Cerebellar cortex (tissue), 1 donor: Measurements from ENCODE around the gene TANC1.
"Not testable (repeated sequence)": the region's sequence is repeated elsewhere in the genome, so short reads cannot be mapped to it uniquely, and the experiment has no call there.

Source experiments
- DNase-seq: peaks from one replicate; pipeline ENCODE4 v3.0.0-alpha.2; 2015; ENCODE audit warnings: low spot score

Gene TANC1

DNA sequence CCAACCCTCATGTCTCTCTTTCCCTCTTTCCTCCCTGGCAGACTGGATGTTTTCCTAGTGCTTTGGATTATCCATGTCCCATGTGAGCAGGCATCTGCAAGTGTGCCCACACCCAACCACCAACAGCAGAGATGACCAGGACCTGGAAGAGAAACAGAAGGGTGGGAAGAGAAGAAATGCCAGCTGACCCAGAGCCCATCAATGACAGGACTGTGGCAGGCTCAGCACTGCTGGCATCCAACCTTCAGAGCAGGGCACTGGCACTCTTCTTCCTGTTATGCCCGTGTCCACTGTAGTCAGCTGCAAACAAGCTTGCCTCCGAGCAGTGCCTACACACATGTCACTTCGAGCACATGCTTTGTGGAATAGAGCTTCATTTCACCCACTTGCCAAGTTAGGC is 121.1 kb downstream of the TANC1 start:
- DNase-seq, result peak; percentile 83

DNA sequence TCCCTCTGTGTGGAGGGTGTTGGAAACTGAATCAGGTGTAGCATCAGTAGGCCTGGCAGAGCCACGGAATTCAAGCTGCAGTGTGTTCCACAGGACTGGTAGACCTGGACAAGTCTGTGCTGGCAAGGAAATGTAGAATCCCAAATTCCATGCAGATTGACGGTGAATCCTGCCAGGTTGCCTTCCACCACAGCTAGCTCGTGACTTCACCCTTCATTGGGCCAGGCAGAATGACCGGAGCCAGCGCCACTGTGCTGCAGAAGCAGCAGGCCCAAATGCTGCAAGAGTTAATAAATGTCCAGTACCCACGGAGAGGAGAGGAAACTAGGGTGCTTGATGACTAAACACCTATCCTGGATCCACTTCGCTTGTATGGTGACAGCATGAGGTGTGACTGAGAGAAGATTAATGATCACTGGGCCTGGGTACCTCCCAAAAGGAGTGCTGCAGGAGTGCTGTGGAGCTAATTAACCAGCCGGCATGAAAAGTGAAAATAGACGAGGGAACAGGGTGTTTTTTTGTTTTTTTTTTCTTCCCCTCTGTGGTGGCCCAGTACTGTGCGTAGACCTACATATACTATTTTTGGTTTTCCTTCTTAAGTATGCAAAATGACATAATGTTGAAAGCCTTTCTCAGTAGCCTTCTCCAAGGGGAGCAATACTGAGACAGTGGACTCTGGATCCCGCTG is 122.2 kb downstream of the TANC1 start:
- peak; percentile 95 for DNase-seq

DNA sequence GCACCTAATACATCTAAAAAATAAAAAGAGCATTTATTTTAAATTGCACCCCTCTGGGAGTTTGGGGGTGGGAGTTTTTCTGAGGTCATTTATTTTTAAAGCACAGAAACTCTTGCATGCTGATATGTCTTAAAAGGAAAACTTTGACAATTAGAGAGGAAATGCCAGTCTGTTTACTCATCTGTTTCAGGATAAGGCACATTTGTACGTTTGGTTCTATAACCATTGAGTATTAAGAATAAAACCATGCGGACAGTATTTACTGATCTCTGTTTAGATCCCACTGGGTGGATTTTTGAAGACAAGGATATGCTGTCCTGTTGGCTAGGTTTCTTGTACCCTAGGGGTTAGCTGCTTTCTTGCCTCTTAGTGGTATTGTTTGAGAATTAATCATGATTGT is 122.9 kb downstream of the TANC1 start:
- DNase-seq, result no peak

GRCh38 chr2:159091976-159092375 is 123.5 kb downstream of the TANC1 start:
- DNase-seq, result no peak

DNA sequence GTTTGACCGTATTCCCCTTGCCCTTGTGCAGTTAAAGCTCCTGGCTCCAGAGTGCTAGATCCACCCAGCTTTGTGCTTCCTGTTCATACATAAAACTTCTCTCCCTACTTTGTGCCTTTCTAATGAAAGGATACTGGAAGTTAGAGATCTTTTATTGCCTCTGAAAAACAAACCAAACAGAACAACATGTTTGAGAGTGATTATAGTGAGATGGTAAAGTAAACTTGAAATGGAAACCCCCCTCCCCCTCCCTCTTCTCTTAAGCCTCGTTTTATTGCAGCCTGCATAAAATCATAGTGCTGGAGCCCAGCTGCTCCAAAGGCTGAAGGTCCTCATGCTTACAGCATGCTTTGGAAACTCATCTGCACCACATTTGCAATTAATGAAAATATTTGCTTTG is 125.1 kb downstream of the TANC1 start:
- DNase-seq, result no peak

DNA sequence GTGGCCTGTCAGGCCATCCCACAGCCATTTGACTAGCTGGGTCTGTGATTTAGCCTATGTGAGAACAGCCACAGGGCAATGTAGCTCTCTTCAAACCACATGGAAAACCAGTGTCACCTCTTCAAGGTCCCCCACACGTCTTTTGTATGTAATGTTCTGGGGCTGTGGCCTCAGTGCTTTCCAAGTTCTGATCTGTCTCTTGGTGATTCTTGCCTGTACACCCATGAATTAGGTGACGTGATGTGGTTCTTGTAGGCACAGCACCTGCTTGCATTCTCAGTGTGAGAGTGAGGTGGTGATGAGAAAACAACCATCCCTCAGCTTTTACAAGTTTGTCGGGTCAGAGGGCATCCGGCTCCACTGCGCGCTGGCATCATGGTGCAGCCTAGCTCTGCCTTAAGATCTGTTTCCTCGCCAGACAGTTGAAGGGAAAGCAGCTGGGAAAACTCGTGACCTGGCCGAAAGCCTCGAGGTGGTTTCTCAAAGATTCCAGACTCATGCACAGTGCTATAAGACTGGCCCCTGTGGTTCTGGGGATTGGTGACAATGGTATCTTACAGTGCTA is 125.8 kb downstream of the TANC1 start:
- peak; percentile 42 for DNase-seq

- no peak for DNase-seq
Measured at GRCh38 chr2:159095813-159096212, 127.4 kb downstream of the TANC1 start.

GRCh38 chr2:159096302-159096855 is 127.9 kb downstream of the TANC1 start:
- DNase-seq, result not testable (repeated sequence)

GRCh38 chr2:159096901-159097300 is 128.5 kb downstream of the TANC1 start:
- DNase-seq, result no peak

DNA sequence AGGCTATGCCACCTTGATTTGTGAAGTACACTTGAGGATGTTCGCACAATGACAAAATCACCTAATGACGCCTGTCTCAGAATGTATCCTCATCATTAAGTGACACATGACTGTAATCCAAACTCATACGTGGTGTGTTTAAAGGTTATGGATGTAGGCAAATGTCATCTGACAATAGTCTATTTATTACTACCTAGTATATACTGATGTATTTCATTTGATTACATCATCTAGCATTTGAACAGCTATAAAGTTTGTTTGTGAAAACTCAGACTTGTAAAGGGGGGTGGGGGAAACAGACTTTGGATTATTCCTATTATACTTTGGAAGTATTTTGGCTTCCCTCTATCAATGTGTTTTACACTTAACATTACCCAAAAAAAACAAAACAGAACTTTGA is 129.9 kb downstream of the TANC1 start:
- no peak for DNase-seq

DNA sequence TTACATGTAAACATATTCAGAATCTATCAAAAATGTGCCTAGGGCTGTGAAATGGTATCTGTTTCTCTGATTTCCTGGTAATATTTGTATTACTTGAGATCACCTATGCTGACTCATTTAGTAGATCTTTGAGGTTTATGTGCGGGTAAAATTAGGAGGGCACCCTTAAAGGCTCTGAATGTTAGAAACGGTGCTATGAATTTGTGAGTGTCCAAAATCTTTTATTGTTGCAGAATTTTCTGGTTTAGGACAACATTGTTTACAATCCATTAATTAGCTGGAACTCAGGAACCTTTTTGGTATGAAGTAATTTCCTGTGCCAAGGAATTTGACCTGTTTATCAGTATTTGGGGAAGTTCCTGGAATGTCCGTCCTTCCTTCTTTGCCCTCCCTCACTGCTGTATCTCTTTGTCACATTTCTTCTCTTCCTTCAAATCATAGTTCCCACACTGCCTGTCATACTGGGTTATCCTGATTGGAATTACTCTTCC is 130.5 kb downstream of the TANC1 start:
- no peak for DNase-seq

- DNase-seq, result no peak
Measured at GRCh38 chr2:159101755-159102489, 133.5 kb downstream of the TANC1 start.

DNA sequence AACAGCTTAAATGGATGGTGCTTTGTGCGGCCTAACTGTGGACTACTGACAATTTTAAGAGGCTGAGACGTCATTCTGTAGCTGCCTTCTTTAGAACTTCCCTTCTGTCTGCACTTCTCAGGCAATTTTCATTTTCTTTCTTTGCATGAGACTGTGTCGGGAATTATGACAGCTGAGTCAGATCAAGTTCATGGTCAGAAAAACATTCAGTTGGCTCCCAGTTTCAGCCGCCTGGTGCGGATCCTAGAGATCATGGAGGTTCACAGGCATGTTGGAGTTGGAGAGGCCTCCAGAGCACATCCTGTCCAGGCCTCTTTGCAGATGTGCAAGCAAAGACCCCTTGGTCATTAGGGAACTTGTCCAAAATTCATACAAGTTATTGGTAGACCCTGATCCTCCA is 135.0 kb downstream of the TANC1 start:
- DNase-seq, result no peak

DNA sequence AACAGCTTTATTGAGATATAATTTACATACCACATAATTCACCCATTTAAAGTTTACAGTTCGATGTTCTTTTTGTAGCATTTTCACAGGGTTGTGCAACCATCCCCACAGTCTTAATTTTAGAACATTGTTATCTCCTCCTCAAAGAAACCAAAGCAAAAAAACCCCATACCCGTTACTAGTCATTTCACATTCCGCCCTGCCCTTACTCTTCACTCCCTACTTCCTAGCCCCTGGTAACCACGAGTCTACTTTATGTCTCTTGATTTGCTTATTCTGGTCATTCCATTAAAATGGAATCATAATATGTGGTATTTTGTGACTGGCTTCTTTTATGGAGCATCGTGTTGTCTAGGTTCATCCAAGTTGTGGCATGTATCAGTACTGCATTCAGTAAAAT is 137.7 kb downstream of the TANC1 start:
- no peak for DNase-seq

- DNase-seq, result peak; percentile 92
Measured at GRCh38 chr2:159108181-159108893, 139.9 kb downstream of the TANC1 start.

- no peak for DNase-seq
Measured at GRCh38 chr2:159109517-159109916, 141.1 kb downstream of the TANC1 start.

GRCh38 chr2:159110784-159111183 is 142.3 kb downstream of the TANC1 start:
- DNase-seq, result no peak

DNA sequence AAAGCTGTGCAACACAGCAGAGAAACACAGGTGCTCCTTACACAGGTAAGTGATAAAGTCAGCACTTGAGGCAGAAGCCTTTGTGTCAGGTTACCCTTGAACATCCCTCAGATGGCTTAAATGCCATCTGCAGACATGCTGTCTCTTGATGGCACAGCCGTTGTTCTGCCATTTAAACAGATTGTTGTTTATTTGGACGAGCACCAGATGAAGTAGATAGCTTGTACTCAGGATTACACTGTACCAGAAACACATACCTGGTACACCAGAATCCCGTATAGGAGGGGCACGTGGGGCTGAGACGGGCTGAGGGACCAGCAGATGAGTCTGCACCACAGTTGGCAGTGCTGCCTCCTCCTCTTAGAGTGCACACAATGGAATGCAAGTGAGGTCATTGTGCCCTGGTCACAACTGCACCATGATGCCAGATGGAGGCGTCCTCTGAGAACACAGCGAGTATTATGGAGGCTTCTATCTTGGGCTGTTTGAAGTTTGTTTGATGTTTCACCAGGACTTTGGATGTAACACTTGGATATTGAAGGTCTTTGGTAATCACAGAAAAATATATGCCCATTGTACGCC is 143.0 kb downstream of the TANC1 start:
- peak; percentile 74 for DNase-seq

- no peak for DNase-seq
Measured at GRCh38 chr2:159114835-159115234, 146.4 kb downstream of the TANC1 start.

DNA sequence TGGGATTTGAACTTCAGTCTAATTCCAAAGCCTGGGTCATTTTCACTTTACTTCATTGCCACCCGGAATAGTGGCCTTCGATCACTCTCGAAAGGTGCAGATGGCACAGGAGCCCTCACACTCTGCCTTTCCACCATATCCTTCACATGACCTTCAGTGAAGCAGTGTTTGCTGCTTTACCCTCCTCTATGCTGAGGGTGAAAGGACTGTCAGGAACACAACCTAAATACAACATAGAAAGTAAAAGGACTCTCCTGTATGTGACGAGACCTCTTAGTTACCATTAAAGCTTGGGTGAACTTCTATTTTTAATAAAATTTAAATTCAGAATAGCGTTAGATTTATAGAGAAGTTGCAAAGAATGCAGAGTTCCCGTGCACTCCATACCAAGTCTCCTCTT is 148.5 kb downstream of the TANC1 start:
- DNase-seq, result no peak

DNA sequence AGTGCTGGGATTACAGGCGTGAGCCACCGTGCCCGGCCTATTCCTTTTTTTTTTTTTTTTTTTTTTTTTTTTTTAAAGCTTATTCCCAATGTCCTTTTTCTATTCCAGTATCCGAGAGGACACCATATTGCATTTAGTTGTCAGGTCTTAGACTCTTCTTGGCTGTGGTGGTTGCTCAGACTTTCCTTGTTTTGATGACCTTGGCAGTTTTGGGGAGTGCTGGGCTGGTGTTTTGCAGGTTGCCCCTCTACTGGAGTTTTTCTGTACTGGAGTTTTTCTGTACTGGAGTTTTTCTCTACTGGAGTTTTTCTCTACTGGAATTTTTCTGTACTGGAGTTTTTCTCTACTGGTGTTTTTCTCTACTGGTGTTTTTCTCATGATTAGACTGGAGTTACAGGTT is 149.2 kb downstream of the TANC1 start:
- DNase-seq, result no peak
